Sigmoid colon (tissue), 7 donors: Measurements from ENCODE around the gene CARD11. TPM values are rescaled to one million over a fixed set of nuclear protein-coding genes. Genes with fewer than 3 reads are reported as not detected.

Experiments used
- DNase-seq: peaks from one replicate; pipeline ENCODE4 v3.0.0-alpha.2; 2019
- H3K27ac ChIP-seq, 4 donors: fragments of 200-600 bp; sonication (generic); one replicate each; pipeline ENCODE4 v1.5.1; 2016 to 2019; ENCODE audit warnings: mild to moderate bottlenecking in 1 of 4
- H3K27me3 ChIP-seq, 3 donors: fragments of 200-600 bp; sonication (generic); one replicate each; pipeline ENCODE4 v1.5.1; 2019; ENCODE audit warnings: mild to moderate bottlenecking in 1 of 3
- H3K36me3 ChIP-seq, 4 donors: fragments of 200-600 bp; sonication (generic); one replicate each; pipeline ENCODE4 v1.5.1; 2016 to 2019
- H3K4me1 ChIP-seq, 4 donors: fragments of 200-600 bp; sonication (generic); one replicate each; pipeline ENCODE4 v1.5.1; 2017 to 2019
- H3K4me3 ChIP-seq, 4 donors: fragments of 200-600 bp; sonication (generic); one replicate each; pipeline ENCODE4 v1.5.1; 2017 to 2019; ENCODE audit warnings: mild to moderate bottlenecking in 2 of 4, moderate library complexity in 1 of 4
- H3K9me3 ChIP-seq, 4 donors: fragments of 200-600 bp in 3 of 4; sonication (generic) in 3 of 4; one replicate each; pipeline versions ENCODE4 v1.5.1 to v1.6.1; 2013 to 2019
- EP300 ChIP-seq, 4 donors: sonication (generic); formaldehyde crosslinking; IDR thresholded peaks; one replicate each; pipeline ENCODE4 v1.6.1; 2017; ENCODE audit warnings: antibody characterized with exemption in 4 of 4
- POLR2A ChIP-seq, 2 donors: fragments of 450-650 bp; IDR thresholded peaks; one replicate each; pipeline ENCODE4 v1.6.1; 2016; ENCODE audit warnings: antibody characterized with exemption in 2 of 2, mild to moderate bottlenecking in 2 of 2, moderate library complexity in 2 of 2
- POLR2AphosphoS5 ChIP-seq, 4 donors: sonication (generic); formaldehyde crosslinking; IDR thresholded peaks; one replicate each; pipeline ENCODE4 v1.6.1; 2017; ENCODE audit warnings: antibody characterized with exemption in 4 of 4
- WGBS, 2 donors: extraction: QIAGEN DNeasy Blood & Tissue Kit; methylation state at CpG; one replicate each; pipeline ENCODE4 v1.1.7; 2013; 5-methylcytosine and 5-hydroxymethylcytosine counted together
- intact Hi-C: fragments of 100-400 bp; cut with DNase I; formaldehyde crosslinking; loops from one replicate; pipeline ENCODE4 v1.15.1; 2023
- polyA plus RNA-seq, 3 donors: library from polyadenylated mRNA; stranded (reverse); fragments of 200-250 nt; gene quantifications; one replicate each; pipeline ENCODE4 v1.2.3, GENCODE V29; 2013
- total RNA-seq, 4 donors: library from RNA; depleted of rRNA; stranded (reverse); fragments of >200 nt; gene quantifications; one replicate each; pipeline ENCODE4 v1.1.0, GENCODE V29; 2016
- TF ChIP-seq, protein P1 (sequence below), 4 experiments: fragments of 450-650 bp in 3 of 4; fragments of 200-600 bp in 1 of 4; IDR thresholded peaks; one replicate each; pipeline ENCODE4 v1.5.1; 2016 to 2019; ENCODE audit warnings: antibody characterized with exemption in 4 of 4, mild to moderate bottlenecking in 3 of 4, moderate library complexity in 2 of 4
- donor health status: healthy with polysubstance abuse.
- donor health status: Bipolar disorder and iron deficiency.
- donor health status: healthy.

Gene CARD11
- total and polyA plus RNA-seq, 7 donors: 0.14 to 22.4 (median 0.66) TPM; not detected in 1

DNA sequence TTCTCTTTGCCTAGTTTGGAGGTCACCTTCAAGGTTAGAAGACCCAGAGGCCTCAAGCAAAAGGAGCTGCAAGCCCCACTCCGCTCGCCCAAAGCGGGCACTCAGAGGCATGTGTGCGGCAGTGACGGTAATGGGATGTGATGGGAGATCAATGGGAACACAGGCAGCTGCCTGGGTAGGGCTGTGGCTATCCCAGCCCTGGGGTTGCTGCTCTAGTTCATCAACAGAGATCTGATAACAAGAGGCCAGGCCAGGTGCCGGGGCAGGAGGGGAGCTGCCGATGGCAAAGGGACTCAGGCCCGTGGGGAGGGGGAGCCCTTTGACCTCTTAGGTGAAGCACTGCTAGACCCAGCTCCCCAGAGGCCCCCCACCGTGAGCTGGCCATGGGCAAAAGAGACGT is 147.5 kb downstream of the CARD11 start:
- Histone ChIP-seq H3K9me3 (peaks cover 0 to 4% (median 0%) of the 10 kb centered on the region in 4 donors), H3K27me3 (peaks cover 0 to 11% (median 0%) of the 10 kb centered on the region in 3 donors), H3K27ac (no peak overlapping the region), H3K4me1 (no peaks in the 10 kb centered on the region), H3K36me3 (no peaks in the 10 kb centered on the region), H3K4me3 (no peak overlapping the region)
- intact Hi-C loops: no loop called here
- TF ChIP-seq POLR2AphosphoS5 (IDR thresholded peaks at IDR 0.05) (no peak), POLR2A (IDR thresholded peaks at IDR 0.05) (no peak), EP300 (IDR thresholded peaks at IDR 0.05) (no peak)
- TF ChIP-seq, protein P1, sequence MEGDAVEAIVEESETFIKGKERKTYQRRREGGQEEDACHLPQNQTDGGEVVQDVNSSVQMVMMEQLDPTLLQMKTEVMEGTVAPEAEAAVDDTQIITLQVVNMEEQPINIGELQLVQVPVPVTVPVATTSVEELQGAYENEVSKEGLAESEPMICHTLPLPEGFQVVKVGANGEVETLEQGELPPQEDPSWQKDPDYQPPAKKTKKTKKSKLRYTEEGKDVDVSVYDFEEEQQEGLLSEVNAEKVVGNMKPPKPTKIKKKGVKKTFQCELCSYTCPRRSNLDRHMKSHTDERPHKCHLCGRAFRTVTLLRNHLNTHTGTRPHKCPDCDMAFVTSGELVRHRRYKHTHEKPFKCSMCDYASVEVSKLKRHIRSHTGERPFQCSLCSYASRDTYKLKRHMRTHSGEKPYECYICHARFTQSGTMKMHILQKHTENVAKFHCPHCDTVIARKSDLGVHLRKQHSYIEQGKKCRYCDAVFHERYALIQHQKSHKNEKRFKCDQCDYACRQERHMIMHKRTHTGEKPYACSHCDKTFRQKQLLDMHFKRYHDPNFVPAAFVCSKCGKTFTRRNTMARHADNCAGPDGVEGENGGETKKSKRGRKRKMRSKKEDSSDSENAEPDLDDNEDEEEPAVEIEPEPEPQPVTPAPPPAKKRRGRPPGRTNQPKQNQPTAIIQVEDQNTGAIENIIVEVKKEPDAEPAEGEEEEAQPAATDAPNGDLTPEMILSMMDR (IDR thresholded peaks at IDR 0.05): no peak
- 71 to 84% methylated on average over 10 of the region's 10 CpGs for WGBS, 2 donors
- no peak for DNase-seq

DNA sequence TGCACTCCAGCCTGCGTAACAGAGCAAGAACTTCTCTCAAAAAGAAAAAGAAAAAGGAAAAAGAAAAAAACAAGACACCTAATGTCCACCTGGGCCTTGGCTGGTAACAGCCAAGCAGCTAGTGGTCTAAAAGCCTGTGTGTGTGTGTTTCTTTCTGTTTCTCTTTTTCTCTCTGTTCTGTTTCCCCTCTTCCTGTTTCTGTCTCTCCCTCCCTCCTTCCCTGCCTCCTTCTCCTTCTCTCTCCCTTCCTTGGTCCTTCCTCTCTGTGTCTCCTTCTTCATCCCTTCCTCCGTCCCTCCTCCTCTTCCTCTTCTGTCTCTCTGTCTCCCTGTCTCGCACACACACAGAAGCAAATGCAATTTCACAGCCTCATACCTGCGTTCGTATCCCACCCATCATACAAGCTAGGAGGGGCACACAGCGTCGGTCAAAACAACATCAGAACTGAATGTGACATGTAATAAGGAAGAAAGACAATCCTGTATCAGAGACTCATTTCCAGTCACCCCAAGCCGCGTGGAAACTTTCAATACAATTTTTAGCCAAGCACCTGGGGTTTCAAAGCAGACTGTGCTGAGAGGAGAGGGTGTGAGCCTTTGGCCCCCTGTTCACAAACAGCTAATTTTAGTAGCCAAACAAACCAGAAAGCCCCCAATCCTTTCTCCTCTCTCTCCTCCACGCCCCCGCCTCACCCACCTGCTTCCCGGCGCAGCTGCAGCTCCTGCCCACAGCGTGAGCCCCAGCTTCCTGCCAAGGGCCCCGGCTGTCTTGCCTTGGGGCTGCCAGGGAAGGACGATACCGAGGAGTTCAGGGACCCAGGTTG is 149.3 kb downstream of the CARD11 start:
- H3K4me1 ChIP-seq: no peaks in the 10 kb centered on the region
- no peak for DNase-seq
- peaks cover 0 to 4% (median 0%) of the 10 kb centered on the region in 4 donors for H3K9me3 ChIP-seq
- H3K27ac ChIP-seq: no peak overlapping the region
- intact Hi-C loops: no loop called here
- no peaks in the 10 kb centered on the region for H3K36me3 ChIP-seq
- TF ChIP-seq POLR2AphosphoS5 (IDR thresholded peaks at IDR 0.05) (no peak), POLR2A (IDR thresholded peaks at IDR 0.05) (no peak), EP300 (IDR thresholded peaks at IDR 0.05) (no peak)
- TF ChIP-seq, protein P1 (IDR thresholded peaks at IDR 0.05): no peak
- H3K4me3 ChIP-seq: no peak overlapping the region
- H3K27me3 ChIP-seq: peaks cover 0 to 11% (median 0%) of the 10 kb centered on the region in 3 donors
- 25 to 27% methylated on average over 17 of the region's 17 CpGs for WGBS, 2 donors

DNA sequence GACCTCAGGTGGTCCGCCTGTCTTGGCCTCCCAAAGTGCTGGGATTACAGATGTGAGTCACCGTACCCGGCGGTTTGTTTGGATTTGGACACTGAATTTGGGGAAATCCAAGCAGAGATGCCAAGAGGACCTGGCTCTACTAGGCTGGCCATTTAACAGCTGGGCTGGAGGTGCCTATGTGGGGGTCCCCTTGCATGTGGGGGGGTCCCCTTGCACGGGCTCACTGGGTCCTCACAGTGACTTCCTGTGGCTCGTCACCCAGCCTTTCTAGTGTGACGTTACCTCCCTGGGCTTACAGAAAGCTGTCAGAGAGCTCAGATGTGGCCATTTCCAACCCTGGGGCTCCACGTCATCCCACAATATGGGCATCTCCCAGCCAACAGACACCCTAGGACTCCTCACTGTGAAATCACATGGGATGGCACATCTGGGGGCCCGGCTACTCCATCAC is 150.2 kb downstream of the CARD11 start:
- WGBS, 2 donors: 55 to 65% methylated on average over 9 of the region's 9 CpGs
- Histone ChIP-seq H3K4me3 (no peak overlapping the region), H3K4me1 (no peaks in the 10 kb centered on the region), H3K27me3 (peaks cover 0 to 11% (median 0%) of the 10 kb centered on the region in 3 donors), H3K27ac (no peak overlapping the region), H3K36me3 (no peaks in the 10 kb centered on the region), H3K9me3 (peaks cover 0 to 3% (median 0%) of the 10 kb centered on the region in 4 donors)
- TF ChIP-seq POLR2AphosphoS5 (IDR thresholded peaks at IDR 0.05) (no peak), EP300 (IDR thresholded peaks at IDR 0.05) (no peak), POLR2A (IDR thresholded peaks at IDR 0.05) (no peak)
- TF ChIP-seq, protein P1 (IDR thresholded peaks at IDR 0.05): no peak
- DNase-seq: no peak
- intact Hi-C loops: no loop called here

DNA sequence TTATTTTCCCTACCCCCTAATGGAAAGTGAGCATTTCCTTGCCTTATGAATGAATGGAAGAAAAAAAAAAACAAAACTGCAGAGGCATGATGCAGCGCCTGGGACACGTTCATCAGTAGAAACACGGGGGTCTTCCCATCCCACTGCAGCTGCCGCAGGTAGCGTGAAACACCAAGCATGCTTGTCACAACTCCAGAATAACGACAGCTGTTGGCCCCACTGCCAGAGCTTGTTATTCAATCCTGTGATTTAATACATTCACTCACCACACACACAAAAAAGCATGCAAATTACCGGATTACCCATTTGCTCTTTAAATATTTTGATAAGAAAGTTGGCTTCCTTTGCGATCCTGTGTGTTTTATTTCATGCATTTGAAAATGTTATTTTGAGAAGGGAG is 151.1 kb downstream of the CARD11 start:
- 46 to 54% methylated on average over 8 of the region's 8 CpGs for WGBS, 2 donors
- intact Hi-C loops: no loop called here
- DNase-seq: no peak
- no peaks in the 10 kb centered on the region for H3K36me3 ChIP-seq
- no peaks in the 10 kb centered on the region for H3K9me3 ChIP-seq
- no peaks in the 10 kb centered on the region for H3K4me1 ChIP-seq
- H3K27me3 ChIP-seq: peaks cover 0 to 11% (median 0%) of the 10 kb centered on the region in 3 donors
- H3K27ac ChIP-seq: no peak overlapping the region
- H3K4me3 ChIP-seq: no peak overlapping the region
- TF ChIP-seq, protein P1 (IDR thresholded peaks at IDR 0.05): no peak
- TF ChIP-seq EP300 (IDR thresholded peaks at IDR 0.05): no peak
- TF ChIP-seq POLR2AphosphoS5 (IDR thresholded peaks at IDR 0.05): no peak
- TF ChIP-seq POLR2A (IDR thresholded peaks at IDR 0.05): no peak
